Suprapubic skin (tissue), 3 donors: Measurements from ENCODE around the gene SOX13.

ENCODE experiments used
- CTCF ChIP-seq, 2 donors: fragments of 200-600 bp in 1 of 2; fragments of 450-650 bp in 1 of 2; sonication (generic) in 1 of 2; IDR thresholded peaks; one replicate each; pipeline ENCODE4 v1.5.1; 2016 to 2019; ENCODE audit warnings: antibody characterized with exemption in 2 of 2, mild to moderate bottlenecking in 1 of 2, moderate library complexity in 1 of 2
- POLR2AphosphoS5 ChIP-seq, 3 donors: sonication (generic); formaldehyde crosslinking; IDR thresholded peaks; one replicate each; pipeline ENCODE4 v1.6.1; 2017; ENCODE audit warnings: antibody characterized with exemption in 3 of 3

GRCh38 chr1:204130178-204130577 is 57.3 kb downstream of the SOX13 start:
- no peak for TF ChIP-seq POLR2AphosphoS5 (IDR thresholded peaks at IDR 0.05)
- no peak for TF ChIP-seq CTCF (IDR thresholded peaks at IDR 0.05)
